ENCODE data around the gene ART4.

DNA sequence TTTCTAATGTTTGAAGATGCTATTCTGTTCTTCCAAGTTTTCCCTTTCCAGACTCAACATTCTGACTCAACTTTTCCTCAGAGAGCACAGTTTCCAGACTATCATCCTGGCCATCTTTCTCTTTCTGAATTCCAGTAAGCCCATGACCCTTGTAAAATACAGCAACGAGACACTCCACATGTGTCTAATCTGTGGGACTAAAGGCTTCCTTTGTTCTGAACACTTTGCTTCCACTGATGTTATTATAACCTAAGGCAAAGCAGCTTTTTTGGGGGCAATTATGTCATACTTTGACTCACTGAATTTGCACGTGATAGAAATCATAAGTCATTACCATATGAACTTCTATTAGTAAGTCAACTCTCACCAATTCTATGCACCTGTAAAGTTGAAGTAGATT, 6.3 kb upstream of the ART4 start:
- TF ChIP-seq, protein P1, sequence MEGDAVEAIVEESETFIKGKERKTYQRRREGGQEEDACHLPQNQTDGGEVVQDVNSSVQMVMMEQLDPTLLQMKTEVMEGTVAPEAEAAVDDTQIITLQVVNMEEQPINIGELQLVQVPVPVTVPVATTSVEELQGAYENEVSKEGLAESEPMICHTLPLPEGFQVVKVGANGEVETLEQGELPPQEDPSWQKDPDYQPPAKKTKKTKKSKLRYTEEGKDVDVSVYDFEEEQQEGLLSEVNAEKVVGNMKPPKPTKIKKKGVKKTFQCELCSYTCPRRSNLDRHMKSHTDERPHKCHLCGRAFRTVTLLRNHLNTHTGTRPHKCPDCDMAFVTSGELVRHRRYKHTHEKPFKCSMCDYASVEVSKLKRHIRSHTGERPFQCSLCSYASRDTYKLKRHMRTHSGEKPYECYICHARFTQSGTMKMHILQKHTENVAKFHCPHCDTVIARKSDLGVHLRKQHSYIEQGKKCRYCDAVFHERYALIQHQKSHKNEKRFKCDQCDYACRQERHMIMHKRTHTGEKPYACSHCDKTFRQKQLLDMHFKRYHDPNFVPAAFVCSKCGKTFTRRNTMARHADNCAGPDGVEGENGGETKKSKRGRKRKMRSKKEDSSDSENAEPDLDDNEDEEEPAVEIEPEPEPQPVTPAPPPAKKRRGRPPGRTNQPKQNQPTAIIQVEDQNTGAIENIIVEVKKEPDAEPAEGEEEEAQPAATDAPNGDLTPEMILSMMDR (IDR thresholded peaks at IDR 0.05; ENCODE audit: low read depth, low read length) = no peak
- TF ChIP-seq EZH2phosphoT487 (IDR thresholded peaks at IDR 0.05; ENCODE audit: low read depth) = no peak

Measured in OCI-LY3 (cell line).